OCI-LY1 (cell line): Measurements from ENCODE around the gene CD40.

Source experiments
- H2AFZ ChIP-seq: fragments of 200-600 bp; sonication (generic), shearing (Covaris generic); 2 replicates; pipeline ENCODE4 v1.6.0; 2014; ENCODE audit warnings: antibody characterized with exemption, mild to moderate bottlenecking, low read length
- H3F3A ChIP-seq: fragments of 200-600 bp; sonication (generic), shearing (Covaris generic); 2 replicates; pipeline ENCODE4 v1.6.0; 2014; ENCODE audit warnings: mild to moderate bottlenecking, antibody characterized with exemption, low read length, moderate library complexity; ENCODE audit not compliant: insufficient read depth
- H3K27ac ChIP-seq: fragments of 200-600 bp; sonication (generic); 2 replicates; pipeline ENCODE4 v1.5.1; 2014; ENCODE audit warnings: low read length, mixed run types, mild to moderate bottlenecking, low read depth; ENCODE audit not compliant: poor library complexity, severe bottlenecking
- H3K27me3 ChIP-seq: fragments of 200-600 bp; sonication (generic); 2 replicates; pipeline ENCODE4 v1.6.0; 2014; ENCODE audit warnings: antibody characterized with exemption, mild to moderate bottlenecking, low read length, moderate library complexity; ENCODE audit not compliant: insufficient read depth
- H3K36me3 ChIP-seq: fragments of 200-600 bp; sonication (generic); 2 replicates; pipeline ENCODE4 v1.6.1; 2014; ENCODE audit warnings: mild to moderate bottlenecking, antibody characterized with exemption, low read length, moderate library complexity, mixed read lengths; ENCODE audit not compliant: insufficient read depth
- H3K4me1 ChIP-seq: fragments of 200-600 bp; sonication (generic); 2 replicates; pipeline ENCODE4 v1.5.1; 2014; ENCODE audit warnings: mild to moderate bottlenecking, low read length, moderate library complexity; ENCODE audit not compliant: insufficient read depth, severe bottlenecking
- H3K4me2 ChIP-seq: fragments of 200-600 bp; sonication (generic), shearing (Covaris generic); 2 replicates; pipeline ENCODE4 v1.6.1; 2014; ENCODE audit warnings: low read length
- H3K4me3 ChIP-seq: fragments of 200-600 bp; sonication (generic); 2 replicates; pipeline ENCODE4 v1.5.1; 2014; ENCODE audit warnings: low read length, low read depth, mild to moderate bottlenecking, mixed read lengths; ENCODE audit not compliant: poor library complexity, severe bottlenecking
- H3K79me2 ChIP-seq: fragments of 200-600 bp; shearing (Covaris generic); 2 replicates; pipeline ENCODE4 v1.6.1; 2016; ENCODE audit warnings: mixed run types, low read length, mixed read lengths; ENCODE audit not compliant: insufficient read depth
- H3K9ac ChIP-seq: fragments of 200-600 bp; sonication (generic), shearing (Covaris generic); 2 replicates; pipeline ENCODE4 v1.6.1; 2014; ENCODE audit warnings: mild to moderate bottlenecking, low read length, mixed read lengths
- H3K9me2 ChIP-seq: fragments of 200-600 bp; sonication (generic), shearing (Covaris generic); 2 replicates; pipeline ENCODE4 v1.6.1; 2014; ENCODE audit warnings: low read depth, mild to moderate bottlenecking, low read length, mixed read lengths
- H3K9me3 ChIP-seq: fragments of 200-600 bp; shearing (Covaris generic); 2 replicates; pipeline ENCODE4 v1.6.1; 2014; ENCODE audit warnings: low read length, mixed read lengths
- H4K20me1 ChIP-seq: fragments of 200-600 bp; sonication (generic), shearing (Covaris generic); 2 replicates; pipeline ENCODE4 v1.6.0; 2016; ENCODE audit warnings: mild to moderate bottlenecking, low read length; ENCODE audit not compliant: insufficient read depth
- EZH2 ChIP-seq: fragments of 200-600 bp; sonication (generic), shearing (Covaris generic); IDR thresholded peaks from 2 replicates; pipeline ENCODE4 v1.8.0; 2017; ENCODE audit warnings: borderline replicate concordance, mixed run types, mild to moderate bottlenecking, antibody characterized with exemption, low read length, moderate library complexity, mixed read lengths
- TF ChIP-seq, protein P1 (sequence below): fragments of 200-600 bp; sonication (generic), shearing (Covaris generic); IDR thresholded peaks from 2 replicates; pipeline ENCODE4 v1.5.1; 2017; ENCODE audit warnings: mild to moderate bottlenecking, antibody characterized with exemption, low read length, moderate library complexity, mixed read lengths

The CD40 gene

DNA sequence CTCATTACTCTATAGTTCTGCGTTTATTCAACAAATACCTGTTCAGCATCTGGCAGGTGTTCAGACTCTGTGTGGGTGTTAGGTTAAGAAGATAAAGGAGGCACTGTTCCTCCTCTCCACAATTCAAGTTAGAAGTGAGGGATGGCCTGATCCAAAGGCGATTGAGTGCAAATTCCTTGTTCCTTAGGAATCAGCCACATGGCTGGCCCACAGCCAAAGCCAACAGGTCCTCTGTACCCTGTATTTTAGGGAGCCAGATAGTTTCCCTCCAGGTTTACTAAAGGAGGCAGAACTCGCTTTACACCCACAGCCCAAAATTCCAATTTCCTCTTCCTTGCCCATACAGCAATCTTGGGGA, 5.0 kb upstream of the CD40 start:
- Histone ChIP-seq H3K36me3 (no peaks in the 10 kb centered on the region), H3K79me2 (no peaks in the 10 kb centered on the region), H3K9me2 (no peaks in the 10 kb centered on the region), H4K20me1 (no peaks in the 10 kb centered on the region), H3K4me2 (no peak overlapping the region), H3K4me3 (no peak overlapping the region), H3K9me3 (no peaks in the 10 kb centered on the region), H3K9ac (no peak overlapping the region), H3F3A (no peaks in the 10 kb centered on the region), H2AFZ (no peak overlapping the region), H3K4me1 (peaks cover 6% of the 10 kb centered on the region), H3K27me3 (peaks cover 4% of the 10 kb centered on the region; the same call in 1 of the 2 replicates), H3K27ac (no peak overlapping the region)
- no peak for TF ChIP-seq EZH2
- TF ChIP-seq, protein P1, sequence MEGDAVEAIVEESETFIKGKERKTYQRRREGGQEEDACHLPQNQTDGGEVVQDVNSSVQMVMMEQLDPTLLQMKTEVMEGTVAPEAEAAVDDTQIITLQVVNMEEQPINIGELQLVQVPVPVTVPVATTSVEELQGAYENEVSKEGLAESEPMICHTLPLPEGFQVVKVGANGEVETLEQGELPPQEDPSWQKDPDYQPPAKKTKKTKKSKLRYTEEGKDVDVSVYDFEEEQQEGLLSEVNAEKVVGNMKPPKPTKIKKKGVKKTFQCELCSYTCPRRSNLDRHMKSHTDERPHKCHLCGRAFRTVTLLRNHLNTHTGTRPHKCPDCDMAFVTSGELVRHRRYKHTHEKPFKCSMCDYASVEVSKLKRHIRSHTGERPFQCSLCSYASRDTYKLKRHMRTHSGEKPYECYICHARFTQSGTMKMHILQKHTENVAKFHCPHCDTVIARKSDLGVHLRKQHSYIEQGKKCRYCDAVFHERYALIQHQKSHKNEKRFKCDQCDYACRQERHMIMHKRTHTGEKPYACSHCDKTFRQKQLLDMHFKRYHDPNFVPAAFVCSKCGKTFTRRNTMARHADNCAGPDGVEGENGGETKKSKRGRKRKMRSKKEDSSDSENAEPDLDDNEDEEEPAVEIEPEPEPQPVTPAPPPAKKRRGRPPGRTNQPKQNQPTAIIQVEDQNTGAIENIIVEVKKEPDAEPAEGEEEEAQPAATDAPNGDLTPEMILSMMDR, result no peak

DNA sequence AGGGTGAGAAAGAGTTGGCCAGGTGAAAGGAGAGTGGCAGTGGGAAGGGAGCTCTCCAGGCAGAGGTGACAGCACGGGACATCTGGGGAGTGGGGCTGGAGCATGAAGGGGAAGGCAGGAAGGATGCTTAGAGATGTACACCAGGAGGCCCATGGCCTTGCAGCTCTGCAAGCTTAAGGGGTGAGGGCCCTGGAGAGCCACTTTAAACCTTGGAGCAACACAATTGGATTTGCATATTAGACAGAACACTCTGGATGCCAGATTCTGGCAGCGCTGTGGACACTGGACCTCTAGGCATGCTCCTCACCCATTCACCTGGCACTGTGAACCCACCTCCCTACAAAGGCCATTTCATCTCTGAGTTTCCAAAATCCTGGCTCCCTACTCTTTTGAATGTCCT, 3.7 kb upstream of the CD40 start:
- peaks cover 4% of the 10 kb centered on the region; the same call in 1 of the 2 replicates for H3K27me3 ChIP-seq

DNA sequence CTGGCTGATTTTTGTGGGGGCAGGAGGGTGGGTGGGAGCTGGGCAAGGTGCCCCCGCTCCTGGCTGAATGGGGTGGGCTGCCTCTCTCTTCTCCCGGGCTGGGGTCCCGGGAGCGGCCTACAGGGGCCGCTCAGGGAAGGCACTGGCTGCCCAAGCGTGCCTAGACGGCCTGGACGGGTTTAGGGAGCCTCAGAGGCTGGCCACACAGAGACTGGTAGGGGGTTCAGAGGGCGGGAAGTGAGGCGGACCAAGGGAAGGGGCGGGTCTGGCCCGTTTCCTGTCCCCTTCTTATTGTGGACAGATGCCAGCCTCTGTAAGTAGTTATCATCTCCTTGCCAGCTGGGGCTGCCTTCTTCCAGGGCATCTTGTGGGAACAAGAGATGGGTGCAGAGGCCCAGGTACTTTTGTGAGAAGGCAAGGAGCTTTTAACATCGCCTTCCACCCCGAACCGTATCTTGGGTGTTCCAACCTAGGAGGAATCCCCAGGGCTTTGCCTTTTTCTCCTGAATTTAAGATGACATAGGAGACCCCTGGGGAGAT, 437 bp downstream of the CD40 start:
- peak overlapping the region; percentile 88 for H3K27ac ChIP-seq
- no peaks in the 10 kb centered on the region for H3F3A ChIP-seq
- no peaks in the 10 kb centered on the region for H4K20me1 ChIP-seq
- no peak overlapping the region for H2AFZ ChIP-seq
- peak overlapping the region; percentile 66 for H3K4me3 ChIP-seq
- no peaks in the 10 kb centered on the region for H3K27me3 ChIP-seq
- H3K36me3 ChIP-seq, result peaks cover 25% of the 10 kb centered on the region; the same call in 1 of the 2 replicates
- no peak for TF ChIP-seq EZH2
- TF ChIP-seq, protein P1, result no peak
- H3K4me1 ChIP-seq, result peaks cover 37% of the 10 kb centered on the region
- peak overlapping the region; percentile 63 for H3K9ac ChIP-seq
- no peaks in the 10 kb centered on the region for H3K9me3 ChIP-seq
- peak overlapping the region; percentile 79 for H3K4me2 ChIP-seq
- H3K9me2 ChIP-seq, result no peaks in the 10 kb centered on the region
- no peaks in the 10 kb centered on the region for H3K79me2 ChIP-seq

More for the DNA sequence above, 3.7 kb upstream of the CD40 start:
- no peak overlapping the region for H2AFZ ChIP-seq
- H3K9me3 ChIP-seq, result no peaks in the 10 kb centered on the region
- no peaks in the 10 kb centered on the region for H3K36me3 ChIP-seq
- H3K9me2 ChIP-seq, result no peaks in the 10 kb centered on the region
- H3K4me2 ChIP-seq, result no peak overlapping the region
- H3K9ac ChIP-seq, result no peak overlapping the region
- H3K27ac ChIP-seq, result no peak overlapping the region
- no peaks in the 10 kb centered on the region for H3K79me2 ChIP-seq
- no peaks in the 10 kb centered on the region for H3F3A ChIP-seq
- H3K4me3 ChIP-seq, result no peak overlapping the region
- no peaks in the 10 kb centered on the region for H4K20me1 ChIP-seq
- H3K4me1 ChIP-seq, result peaks cover 17% of the 10 kb centered on the region
- TF ChIP-seq EZH2, result no peak
- TF ChIP-seq, protein P1, result no peak
